OCI-M2 (cell line): ENCODE data around the gene PNPLA7.
"Not testable (repeated sequence)": the region's sequence is repeated elsewhere in the genome, so short reads cannot be mapped to it uniquely, and the experiment has no call there.

Experiments
- DNase-seq: peaks from one replicate; lab custom pipeline; 2025; ENCODE audit not compliant: unreplicated experiment; lab: John Stamatoyannopoulos, UW

The PNPLA7 gene

GRCh38 chr9:137516144-137516917, 33.9 kb downstream of the PNPLA7 start:
- no peak for DNase-seq

- no peak for DNase-seq
Measured at GRCh38 chr9:137515338-137515724, 34.9 kb downstream of the PNPLA7 start.

GRCh38 chr9:137514691-137515337, 35.4 kb downstream of the PNPLA7 start:
- DNase-seq = no peak

- DNase-seq = not testable (repeated sequence)
Measured at GRCh38 chr9:137513801-137514570, 36.2 kb downstream of the PNPLA7 start.

GRCh38 chr9:137513136-137513535, 37.1 kb downstream of the PNPLA7 start:
- not testable (repeated sequence) for DNase-seq

GRCh38 chr9:137511758-137512463, 38.3 kb downstream of the PNPLA7 start:
- no peak for DNase-seq

- not testable (repeated sequence) for DNase-seq
Measured at GRCh38 chr9:137511126-137511525, 39.1 kb downstream of the PNPLA7 start.

- no peak for DNase-seq
Measured at GRCh38 chr9:137509198-137509597, 41.0 kb downstream of the PNPLA7 start.

- DNase-seq = no peak
Measured at GRCh38 chr9:137506702-137507171, 43.5 kb downstream of the PNPLA7 start.

- DNase-seq = no peak
Measured at GRCh38 chr9:137506274-137506673, 43.9 kb downstream of the PNPLA7 start.

GRCh38 chr9:137505421-137506140, 44.6 kb downstream of the PNPLA7 start:
- no peak for DNase-seq

GRCh38 chr9:137504432-137504777, 45.8 kb downstream of the PNPLA7 start:
- DNase-seq = no peak

GRCh38 chr9:137502008-137502911, 47.9 kb downstream of the PNPLA7 start:
- DNase-seq = no peak

GRCh38 chr9:137501457-137501856, 48.7 kb downstream of the PNPLA7 start:
- DNase-seq = no peak

- DNase-seq = no peak
Measured at GRCh38 chr9:137500666-137501397, 49.4 kb downstream of the PNPLA7 start.

GRCh38 chr9:137499858-137500661, 50.1 kb downstream of the PNPLA7 start:
- DNase-seq = no peak

- no peak for DNase-seq
Measured at GRCh38 chr9:137499416-137499815, 50.8 kb downstream of the PNPLA7 start.

GRCh38 chr9:137498720-137499150, 51.5 kb downstream of the PNPLA7 start:
- no peak for DNase-seq
